ENCODE data around the gene PCSK6. TPM values are rescaled to one million over a fixed set of nuclear protein-coding genes. Genes with fewer than 3 reads are reported as not detected.

Gene PCSK6
- total RNA-seq, 1 experiment from 2014 or later = 26.3 TPM

DNA sequence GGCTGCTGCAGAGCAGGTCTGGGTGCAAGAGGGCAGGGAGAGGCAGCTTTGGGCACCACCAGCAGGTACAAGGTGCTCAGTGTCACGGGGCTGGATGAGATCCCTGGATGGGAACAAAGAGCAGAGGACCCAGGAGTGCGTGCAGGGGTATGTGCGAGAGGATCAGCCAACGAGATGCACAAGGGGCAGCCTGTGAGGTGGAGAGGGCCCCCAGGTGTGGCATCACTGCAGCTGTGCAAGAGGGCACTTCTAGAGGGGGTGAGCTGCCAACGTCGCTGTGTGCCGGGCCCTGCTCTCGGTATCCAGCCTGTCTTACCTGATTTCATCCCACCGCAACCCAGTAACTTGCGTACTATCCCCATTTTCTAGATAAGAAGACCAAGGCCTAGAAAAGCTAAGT lies 127.1 kb downstream of the PCSK6 start:
- H3K36me3 ChIP-seq (ENCODE audit: low read depth) = peaks cover 3% of the 10 kb centered on the region; the same call in 1 of the 2 replicates

DNA sequence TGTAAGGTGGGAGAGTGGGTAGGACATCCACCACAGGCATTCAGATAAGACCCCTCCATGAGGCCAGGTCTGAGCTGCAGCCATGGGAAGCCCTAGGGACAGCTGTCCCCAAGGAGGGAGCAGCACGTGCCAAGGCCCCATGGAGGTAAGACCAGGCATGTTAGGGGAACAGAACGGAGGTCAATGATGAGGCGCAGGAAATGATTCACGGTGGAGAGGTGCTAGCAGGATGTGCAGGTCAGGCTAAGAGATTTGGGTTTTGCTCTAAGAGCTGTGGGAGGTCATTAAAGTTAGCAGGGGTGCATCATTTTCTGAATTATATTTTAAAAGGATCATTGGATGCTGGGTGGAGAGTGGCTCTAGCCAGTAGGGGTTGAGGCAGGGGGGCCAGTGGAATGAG lies 128.1 kb downstream of the PCSK6 start:
- no TSS peak for BruUV-seq (replicated peaks)
- DNase-seq = no peak
- H3K27me3 ChIP-seq (ENCODE audit: insufficient read depth, low read depth) = no peaks in the 10 kb centered on the region

More for the DNA sequence above, 127.1 kb downstream of the PCSK6 start:
- Histone ChIP-seq H3K9me3 (ENCODE audit: insufficient read depth, low read depth) (no peaks in the 10 kb centered on the region), H3K9me2 (ENCODE audit: insufficient read depth) (no peaks in the 10 kb centered on the region), H3F3A (ENCODE audit: insufficient read depth, low read depth) (no peaks in the 10 kb centered on the region), H3K4me2 (no peak overlapping the region), H3K4me3 (no peak overlapping the region), H3K27ac (no peak overlapping the region), H3K79me2 (ENCODE audit: low read depth) (no peaks in the 10 kb centered on the region), H2AFZ (no peak overlapping the region), H4K20me1 (ENCODE audit: insufficient read depth) (no peaks in the 10 kb centered on the region), H3K4me1 (replicated peaks; ENCODE audit: insufficient read depth) (no peaks in the 10 kb centered on the region), H3K27me3 (ENCODE audit: insufficient read depth, low read depth) (no peaks in the 10 kb centered on the region)
- no peak for DNase-seq
- no TSS peak for BruUV-seq (replicated peaks)
- intact Hi-C loops (cut with micrococcal nuclease; ENCODE audit: unreplicated experiment) = no loop called here
- TF ChIP-seq EZH2 (IDR thresholded peaks at IDR 0.05; ENCODE audit: low read depth) = no peak
- TF ChIP-seq, protein P1, sequence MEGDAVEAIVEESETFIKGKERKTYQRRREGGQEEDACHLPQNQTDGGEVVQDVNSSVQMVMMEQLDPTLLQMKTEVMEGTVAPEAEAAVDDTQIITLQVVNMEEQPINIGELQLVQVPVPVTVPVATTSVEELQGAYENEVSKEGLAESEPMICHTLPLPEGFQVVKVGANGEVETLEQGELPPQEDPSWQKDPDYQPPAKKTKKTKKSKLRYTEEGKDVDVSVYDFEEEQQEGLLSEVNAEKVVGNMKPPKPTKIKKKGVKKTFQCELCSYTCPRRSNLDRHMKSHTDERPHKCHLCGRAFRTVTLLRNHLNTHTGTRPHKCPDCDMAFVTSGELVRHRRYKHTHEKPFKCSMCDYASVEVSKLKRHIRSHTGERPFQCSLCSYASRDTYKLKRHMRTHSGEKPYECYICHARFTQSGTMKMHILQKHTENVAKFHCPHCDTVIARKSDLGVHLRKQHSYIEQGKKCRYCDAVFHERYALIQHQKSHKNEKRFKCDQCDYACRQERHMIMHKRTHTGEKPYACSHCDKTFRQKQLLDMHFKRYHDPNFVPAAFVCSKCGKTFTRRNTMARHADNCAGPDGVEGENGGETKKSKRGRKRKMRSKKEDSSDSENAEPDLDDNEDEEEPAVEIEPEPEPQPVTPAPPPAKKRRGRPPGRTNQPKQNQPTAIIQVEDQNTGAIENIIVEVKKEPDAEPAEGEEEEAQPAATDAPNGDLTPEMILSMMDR (conservative IDR thresholded peaks at IDR 0.05) = no peak
- CTCF ChIA-PET = no interaction called here
- POLR2A ChIA-PET (ENCODE audit: unreplicated experiment) = interaction anchor here (0.6 kb wide), 1 partner anchor 13 kb away, joined by 3 read pairs; no protein-coding TSS in a partner anchor

DNA sequence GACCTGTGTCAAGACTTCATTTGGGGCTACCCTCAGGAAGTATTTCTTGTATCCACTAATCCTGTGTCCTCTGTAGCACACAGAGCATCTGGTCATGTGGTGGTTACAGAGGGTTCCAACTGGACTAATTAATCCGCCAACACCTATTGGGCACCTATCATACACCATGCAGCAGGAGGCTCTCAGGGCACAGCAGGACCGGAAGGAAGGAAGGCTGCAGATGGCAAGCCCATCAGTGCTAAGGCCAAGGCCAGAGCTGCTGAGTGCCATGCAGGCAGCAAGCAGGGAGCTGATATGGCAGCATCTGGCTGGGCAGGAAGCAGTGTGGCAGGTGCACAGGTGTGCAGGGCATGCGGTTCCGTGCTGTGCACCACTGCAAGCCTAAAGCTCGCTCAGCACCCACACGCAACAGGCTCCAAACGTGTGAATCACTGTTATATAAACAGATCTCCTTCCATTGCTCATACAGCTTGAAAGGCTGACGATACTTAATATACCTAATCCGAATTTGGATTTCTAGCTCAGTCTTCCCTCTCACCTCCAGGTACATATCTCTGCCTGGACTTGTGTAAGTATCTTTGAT lies 130.1 kb downstream of the PCSK6 start:
- no peaks in the 10 kb centered on the region for H3K9me3 ChIP-seq (ENCODE audit: insufficient read depth, low read depth)
- no peaks in the 10 kb centered on the region for H3F3A ChIP-seq (ENCODE audit: insufficient read depth, low read depth)
- intact Hi-C loops (cut with micrococcal nuclease; ENCODE audit: unreplicated experiment) = no loop called here
- CTCF ChIA-PET = interaction anchor here (0.6 kb wide), 1 partner anchor 129 kb away, joined by 10 read pairs; no protein-coding TSS in a partner anchor
- no peak overlapping the region for H3K4me3 ChIP-seq
- no peak for TF ChIP-seq EZH2 (IDR thresholded peaks at IDR 0.05; ENCODE audit: low read depth)
- TF ChIP-seq, protein P1 (conservative IDR thresholded peaks at IDR 0.05) = no peak
- H3K4me1 ChIP-seq (replicated peaks; ENCODE audit: insufficient read depth) = no peaks in the 10 kb centered on the region
- no peaks in the 10 kb centered on the region for H3K9me2 ChIP-seq (ENCODE audit: insufficient read depth)
- no peak overlapping the region for H3K27ac ChIP-seq
- no peaks in the 10 kb centered on the region for H3K27me3 ChIP-seq (ENCODE audit: insufficient read depth, low read depth)
- BruUV-seq (replicated peaks) = no TSS peak
- POLR2A ChIA-PET (ENCODE audit: unreplicated experiment) = no interaction called here
- H4K20me1 ChIP-seq (ENCODE audit: insufficient read depth) = no peaks in the 10 kb centered on the region
- DNase-seq = no peak
- H3K79me2 ChIP-seq (ENCODE audit: low read depth) = no peaks in the 10 kb centered on the region
- H3K4me2 ChIP-seq = no peak overlapping the region
- no peak overlapping the region for H2AFZ ChIP-seq
- H3K36me3 ChIP-seq (ENCODE audit: low read depth) = 0 out of 2 replicates have a peak, but pooled peaks cover under 1% of the 10 kb centered on the region

More for the DNA sequence above, 128.1 kb downstream of the PCSK6 start:
- CTCF ChIA-PET = no interaction called here
- no peaks in the 10 kb centered on the region for H3K79me2 ChIP-seq (ENCODE audit: low read depth)
- POLR2A ChIA-PET (ENCODE audit: unreplicated experiment) = no interaction called here
- no peak overlapping the region for H3K4me2 ChIP-seq
- no peaks in the 10 kb centered on the region for H3K4me1 ChIP-seq (replicated peaks; ENCODE audit: insufficient read depth)
- H3K9me2 ChIP-seq (ENCODE audit: insufficient read depth) = no peaks in the 10 kb centered on the region
- no peak overlapping the region for H2AFZ ChIP-seq
- H4K20me1 ChIP-seq (ENCODE audit: insufficient read depth) = no peaks in the 10 kb centered on the region
- H3K9me3 ChIP-seq (ENCODE audit: insufficient read depth, low read depth) = no peaks in the 10 kb centered on the region
- H3K27ac ChIP-seq = no peak overlapping the region
- intact Hi-C loops (cut with micrococcal nuclease; ENCODE audit: unreplicated experiment) = no loop called here
- no peak overlapping the region for H3K4me3 ChIP-seq
- no peaks in the 10 kb centered on the region for H3F3A ChIP-seq (ENCODE audit: insufficient read depth, low read depth)
- H3K36me3 ChIP-seq (ENCODE audit: low read depth) = peaks cover 3% of the 10 kb centered on the region; the same call in 1 of the 2 replicates
- TF ChIP-seq EZH2 (IDR thresholded peaks at IDR 0.05; ENCODE audit: low read depth) = no peak
- TF ChIP-seq, protein P1 (conservative IDR thresholded peaks at IDR 0.05) = no peak
